ENCODE results near the gene IGSF21.

The IGSF21 gene

DNA sequence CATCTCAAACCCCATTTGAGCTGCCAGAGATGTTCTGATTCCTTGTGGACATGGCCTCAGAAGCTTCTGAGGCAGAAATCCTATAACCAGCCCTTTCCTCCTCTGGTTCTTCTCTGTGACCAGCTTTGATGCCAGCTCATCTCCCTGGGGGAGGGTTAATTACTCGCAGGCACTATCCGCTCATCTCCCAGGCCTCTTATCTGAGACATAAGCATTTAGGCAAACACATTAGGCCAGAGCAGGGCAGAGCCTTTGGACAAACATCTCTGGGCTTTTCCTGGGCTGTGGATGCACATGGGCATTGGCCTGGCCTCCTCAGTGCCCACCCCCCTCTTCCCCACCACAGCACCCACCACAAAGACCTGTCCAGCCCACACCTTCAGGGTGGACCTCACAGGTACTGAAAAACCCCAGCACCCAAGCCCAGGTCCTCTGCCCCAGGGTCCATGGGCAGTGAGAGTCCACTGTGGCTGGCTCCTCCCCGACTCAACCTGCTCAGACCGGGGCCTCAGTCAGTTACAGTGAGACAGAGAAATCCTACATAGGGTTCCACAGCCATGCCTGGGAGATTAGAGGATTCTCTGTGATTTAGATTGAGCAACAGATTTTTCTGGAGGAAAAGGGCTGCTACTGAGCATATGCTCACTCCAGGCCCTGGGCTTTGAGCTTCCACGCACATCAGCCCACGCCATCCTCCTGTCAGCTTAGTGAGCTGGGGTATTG, 26.9 kb downstream of the IGSF21 start:
- DNase-seq (ENCODE audit: low read depth) = no peak
- TF ChIP-seq, protein P1, sequence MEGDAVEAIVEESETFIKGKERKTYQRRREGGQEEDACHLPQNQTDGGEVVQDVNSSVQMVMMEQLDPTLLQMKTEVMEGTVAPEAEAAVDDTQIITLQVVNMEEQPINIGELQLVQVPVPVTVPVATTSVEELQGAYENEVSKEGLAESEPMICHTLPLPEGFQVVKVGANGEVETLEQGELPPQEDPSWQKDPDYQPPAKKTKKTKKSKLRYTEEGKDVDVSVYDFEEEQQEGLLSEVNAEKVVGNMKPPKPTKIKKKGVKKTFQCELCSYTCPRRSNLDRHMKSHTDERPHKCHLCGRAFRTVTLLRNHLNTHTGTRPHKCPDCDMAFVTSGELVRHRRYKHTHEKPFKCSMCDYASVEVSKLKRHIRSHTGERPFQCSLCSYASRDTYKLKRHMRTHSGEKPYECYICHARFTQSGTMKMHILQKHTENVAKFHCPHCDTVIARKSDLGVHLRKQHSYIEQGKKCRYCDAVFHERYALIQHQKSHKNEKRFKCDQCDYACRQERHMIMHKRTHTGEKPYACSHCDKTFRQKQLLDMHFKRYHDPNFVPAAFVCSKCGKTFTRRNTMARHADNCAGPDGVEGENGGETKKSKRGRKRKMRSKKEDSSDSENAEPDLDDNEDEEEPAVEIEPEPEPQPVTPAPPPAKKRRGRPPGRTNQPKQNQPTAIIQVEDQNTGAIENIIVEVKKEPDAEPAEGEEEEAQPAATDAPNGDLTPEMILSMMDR (IDR thresholded peaks at IDR 0.05; ENCODE audit: low read length, missing control alignments) = no peak
- H3K4me3 ChIP-seq (replicated peaks; ENCODE audit: low read depth, low read length) = no peak overlapping the region

DNA sequence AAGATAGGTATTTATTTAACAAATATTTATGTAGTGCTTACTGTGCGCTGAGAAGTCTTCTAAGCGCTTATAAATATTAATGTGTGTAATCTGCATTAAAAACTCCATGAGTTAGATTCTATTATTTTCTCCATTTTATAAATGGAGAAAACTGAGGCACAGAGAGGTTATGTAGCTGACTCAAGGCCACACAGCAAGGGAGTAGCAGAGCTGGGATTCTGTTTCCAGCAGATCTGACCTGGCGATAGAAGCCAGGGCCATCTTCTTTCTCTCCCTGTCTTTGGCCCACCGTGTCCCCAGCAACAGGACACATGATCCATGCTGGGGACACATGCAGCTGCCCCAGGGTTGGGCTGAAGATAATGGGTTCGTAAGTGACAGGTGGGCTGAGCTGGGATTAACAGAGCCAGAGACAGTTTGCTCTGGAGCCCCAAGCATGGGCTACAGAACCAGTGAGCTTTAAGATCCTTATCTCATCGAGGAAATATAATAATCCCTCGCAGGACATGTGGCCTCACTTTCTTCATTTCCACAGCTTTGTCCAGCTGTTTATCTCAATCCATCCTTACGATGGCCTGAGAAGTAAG, 30.3 kb downstream of the IGSF21 start:
- TF ChIP-seq, protein P1 (IDR thresholded peaks at IDR 0.05; ENCODE audit: low read length, missing control alignments) = no peak
- no peak for DNase-seq (ENCODE audit: low read depth)
- H3K4me3 ChIP-seq (replicated peaks; ENCODE audit: low read depth, low read length) = no peak overlapping the region

DNA sequence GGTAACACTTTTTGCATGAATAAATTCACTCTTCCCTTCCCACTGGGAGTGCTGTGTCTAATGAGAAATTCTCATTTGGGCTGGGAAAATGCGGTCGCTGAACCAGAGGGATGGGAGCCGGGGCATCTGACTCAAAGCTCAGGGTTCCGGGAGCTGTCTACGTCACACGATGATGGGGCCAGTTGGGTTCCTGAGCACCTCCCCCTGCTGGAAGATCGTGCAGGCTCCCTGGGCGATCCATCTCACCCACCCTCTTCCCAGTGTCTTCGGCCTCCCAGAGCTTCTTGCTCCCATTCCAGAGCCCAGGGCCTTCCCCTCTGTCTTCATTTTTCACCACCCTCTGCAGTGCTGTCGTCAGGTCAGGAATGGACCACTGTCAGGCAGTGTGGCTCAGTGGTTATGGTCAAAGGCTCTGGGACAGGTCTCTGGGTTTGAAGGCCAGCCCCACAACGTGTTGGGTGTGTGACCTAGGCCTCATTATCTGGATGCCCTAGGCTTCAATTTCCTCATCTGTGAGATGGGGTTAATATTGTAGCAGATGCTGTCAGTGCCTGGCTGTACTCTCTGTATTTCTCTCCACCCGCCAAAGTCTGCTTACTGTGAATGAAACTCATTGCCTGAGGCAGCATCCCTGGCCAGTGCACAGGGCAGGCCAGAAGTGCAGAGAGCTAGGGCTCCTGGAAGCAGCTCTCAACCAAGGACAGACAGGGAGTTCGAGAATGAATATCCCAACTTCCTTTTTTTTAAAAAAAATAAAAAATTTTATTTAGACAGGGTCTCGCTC, 31.8 kb downstream of the IGSF21 start:
- TF ChIP-seq, protein P1 (IDR thresholded peaks at IDR 0.05; ENCODE audit: low read length, missing control alignments) = no peak
- H3K4me3 ChIP-seq (replicated peaks; ENCODE audit: low read depth, low read length) = no peak overlapping the region
- DNase-seq (ENCODE audit: low read depth) = no peak

DNA sequence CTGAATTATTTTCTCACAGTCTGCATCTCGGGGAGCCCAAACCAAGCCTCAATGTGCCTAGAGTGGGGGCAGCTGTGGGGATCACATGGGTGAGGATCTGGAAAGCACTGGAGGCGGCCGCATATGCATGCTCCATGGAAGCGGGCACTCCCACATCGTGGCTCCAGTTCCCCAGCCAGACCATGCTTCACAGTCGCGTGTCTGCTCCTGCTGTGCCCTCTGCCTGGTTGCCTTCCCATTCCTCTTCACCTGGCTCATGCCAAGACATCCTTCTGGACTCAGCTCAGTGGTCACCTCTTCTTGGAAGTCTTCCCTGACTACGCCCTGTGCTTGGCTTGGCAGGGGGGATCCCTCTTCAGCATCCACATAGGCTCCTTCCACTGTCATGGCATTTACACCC, 32.8 kb downstream of the IGSF21 start:
- TF ChIP-seq, protein P1 (IDR thresholded peaks at IDR 0.05; ENCODE audit: low read length, missing control alignments) = no peak
- no peak overlapping the region for H3K4me3 ChIP-seq (replicated peaks; ENCODE audit: low read depth, low read length)
- DNase-seq (ENCODE audit: low read depth) = no peak

DNA sequence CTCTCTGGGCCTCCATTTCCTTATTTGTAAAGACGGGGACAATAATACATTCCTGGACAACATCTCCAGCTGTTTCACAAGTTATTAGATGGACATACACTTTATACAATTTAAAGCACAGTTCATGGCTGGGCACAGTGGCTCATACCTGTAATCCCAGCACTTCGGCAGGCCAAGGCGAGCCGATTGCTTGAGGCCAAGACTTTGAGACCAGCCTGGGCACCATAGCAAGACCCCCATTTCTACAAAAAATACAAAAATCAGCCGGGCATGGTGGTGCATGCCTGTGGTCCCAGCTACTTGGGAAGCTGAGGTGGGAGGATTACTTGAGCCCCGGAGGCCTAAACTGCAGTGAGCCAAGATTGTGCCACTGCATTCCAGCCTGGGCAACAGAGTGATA, 34.1 kb downstream of the IGSF21 start:
- no peak for DNase-seq (ENCODE audit: low read depth)
- H3K4me3 ChIP-seq (replicated peaks; ENCODE audit: low read depth, low read length) = no peak overlapping the region
- TF ChIP-seq, protein P1 (IDR thresholded peaks at IDR 0.05; ENCODE audit: low read length, missing control alignments) = no peak

DNA sequence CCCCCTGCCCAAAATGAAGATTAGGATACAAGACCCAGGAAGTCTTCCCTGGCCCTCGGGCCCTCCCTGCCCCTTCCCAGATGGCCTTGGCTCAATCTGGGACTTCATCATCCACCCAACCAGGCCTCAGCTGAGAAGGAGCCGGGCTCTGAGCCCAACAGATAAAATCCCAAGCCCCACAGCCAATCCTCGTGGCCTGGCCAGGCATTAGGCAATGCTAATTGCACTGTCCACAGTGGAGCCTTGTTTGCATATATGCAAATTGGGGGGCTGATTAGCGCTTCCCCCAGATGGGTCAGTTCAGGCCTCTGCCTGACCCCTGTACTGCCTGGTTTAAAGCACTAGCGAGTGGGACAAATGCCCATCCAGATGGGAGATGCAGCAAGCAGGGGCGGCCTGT, 34.9 kb downstream of the IGSF21 start:
- no peak overlapping the region for H3K4me3 ChIP-seq (replicated peaks; ENCODE audit: low read depth, low read length)
- no peak for DNase-seq (ENCODE audit: low read depth)
- TF ChIP-seq, protein P1 (IDR thresholded peaks at IDR 0.05; ENCODE audit: low read length, missing control alignments) = no peak

All from fibroblast of pulmonary artery (primary cell).